GM21381 (cell line): ENCODE results near the gene UBE2M.

Source experiments
- ATAC-seq: cut with Tn5 transposase; IDR thresholded peaks from one replicate; pipeline ENCODE4 v1.9.1; 2021; ENCODE audit warnings: mild to moderate bottlenecking, moderate library complexity; ENCODE audit not compliant: unreplicated experiment

UBE2M gene

DNA sequence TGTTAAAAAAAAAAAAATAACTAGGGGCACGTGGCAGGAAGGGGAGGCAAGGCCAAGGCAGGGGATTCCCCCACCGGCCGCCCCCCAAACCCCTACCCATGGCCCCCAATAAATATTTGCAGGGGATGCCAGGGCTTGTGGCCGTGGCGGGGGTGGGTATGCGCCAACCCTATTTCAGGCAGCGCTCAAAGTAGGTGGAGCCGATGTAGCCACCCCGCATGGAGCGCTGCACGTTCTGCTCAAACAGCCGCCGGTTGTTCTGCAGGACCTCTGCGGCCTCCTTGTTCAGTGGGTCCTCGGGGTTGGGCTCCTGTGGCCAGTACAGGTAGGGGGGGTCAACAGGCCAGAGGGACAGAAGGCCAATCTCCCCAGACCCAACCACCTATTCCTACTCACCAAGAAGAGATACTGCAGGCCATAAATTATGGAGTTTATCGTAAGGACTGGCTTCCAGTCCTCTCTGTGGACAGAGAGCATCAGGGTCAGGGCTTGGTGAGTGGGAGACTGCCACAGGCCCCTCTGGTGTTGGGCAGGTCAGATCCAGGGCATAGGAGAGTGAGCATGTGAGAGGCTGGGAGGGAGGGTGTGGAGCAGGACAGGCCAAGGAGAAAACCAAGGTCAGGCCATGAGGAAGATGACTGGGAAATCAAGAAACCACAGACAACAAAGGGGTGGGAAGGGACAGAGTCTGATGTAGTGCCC is 2.3 kb downstream of the UBE2M start:
- no peak for ATAC-seq

DNA sequence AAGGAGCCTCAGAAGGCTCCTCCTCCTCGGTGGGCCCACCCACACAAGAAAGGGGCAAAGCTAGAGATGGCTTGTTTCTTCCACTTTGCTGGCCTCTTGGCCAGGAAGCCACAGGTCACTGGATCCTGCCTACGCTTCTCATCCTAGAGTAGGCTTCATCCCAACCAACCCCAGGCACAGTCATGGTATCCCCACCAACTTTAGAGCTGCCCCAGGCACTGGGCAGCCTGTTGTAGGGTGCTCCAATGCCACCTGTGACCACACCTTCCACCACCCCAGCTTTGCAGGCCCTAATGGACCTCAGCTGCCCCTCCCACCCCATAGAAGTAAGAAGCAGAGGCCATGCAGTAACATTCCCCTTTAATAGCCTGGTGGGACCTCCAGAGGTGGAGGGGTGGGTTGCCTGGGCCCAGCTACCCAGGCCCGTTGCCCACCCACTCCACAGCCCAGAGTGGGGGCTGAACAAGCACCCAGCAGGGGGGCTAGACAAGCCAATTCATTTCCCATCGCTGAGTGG is 3.0 kb downstream of the UBE2M start:
- no peak for ATAC-seq

DNA sequence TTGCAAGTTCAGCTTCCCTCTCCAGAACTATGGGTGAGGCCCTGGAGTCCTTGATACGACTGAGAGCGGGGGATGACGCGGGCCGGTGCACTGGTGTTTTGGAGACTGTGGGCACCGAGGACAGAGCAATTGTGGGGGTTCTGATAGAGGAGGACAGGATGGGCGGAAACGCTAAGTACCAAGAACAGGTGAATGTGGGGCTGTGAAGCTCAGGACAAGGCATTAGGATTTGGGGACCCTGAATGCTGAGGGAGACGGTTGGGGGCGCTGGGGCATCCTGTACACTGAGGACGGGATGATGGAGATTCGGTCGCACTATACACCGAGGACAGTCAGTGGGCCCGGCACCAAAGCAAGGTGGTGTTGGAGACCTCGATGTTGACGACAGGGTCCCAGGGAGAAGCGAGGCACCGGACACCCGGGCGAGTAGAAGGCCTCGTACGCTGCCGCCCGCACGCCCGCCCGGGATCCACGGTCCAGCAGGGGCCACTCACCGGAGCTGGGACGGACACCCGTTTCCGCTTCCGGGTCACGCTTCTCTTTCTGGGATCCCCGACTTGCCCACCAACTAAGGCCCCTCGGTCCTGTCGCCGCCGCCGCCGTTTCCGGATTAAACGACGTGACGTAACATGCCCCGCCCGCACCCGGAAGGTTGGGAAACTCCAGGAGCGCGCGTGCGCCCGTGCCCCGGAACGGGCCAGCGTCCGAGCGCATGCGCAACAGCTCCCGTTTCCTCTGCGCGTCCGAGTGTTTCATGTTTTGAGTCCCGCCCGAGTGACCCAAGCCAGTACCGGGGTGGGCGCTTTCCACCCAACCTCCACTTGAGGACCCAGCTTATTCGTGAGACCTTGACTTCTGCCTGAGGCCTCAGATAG is 3.7 kb downstream of the UBE2M start, which contains the start of gene CHMP2A:
CHMP2A (minus strand) TSS at position 612 of the 875 bp plus-strand sequence. CDS start 893 bp downstream, outside the sequence.
- peak; percentile 38 for ATAC-seq

DNA sequence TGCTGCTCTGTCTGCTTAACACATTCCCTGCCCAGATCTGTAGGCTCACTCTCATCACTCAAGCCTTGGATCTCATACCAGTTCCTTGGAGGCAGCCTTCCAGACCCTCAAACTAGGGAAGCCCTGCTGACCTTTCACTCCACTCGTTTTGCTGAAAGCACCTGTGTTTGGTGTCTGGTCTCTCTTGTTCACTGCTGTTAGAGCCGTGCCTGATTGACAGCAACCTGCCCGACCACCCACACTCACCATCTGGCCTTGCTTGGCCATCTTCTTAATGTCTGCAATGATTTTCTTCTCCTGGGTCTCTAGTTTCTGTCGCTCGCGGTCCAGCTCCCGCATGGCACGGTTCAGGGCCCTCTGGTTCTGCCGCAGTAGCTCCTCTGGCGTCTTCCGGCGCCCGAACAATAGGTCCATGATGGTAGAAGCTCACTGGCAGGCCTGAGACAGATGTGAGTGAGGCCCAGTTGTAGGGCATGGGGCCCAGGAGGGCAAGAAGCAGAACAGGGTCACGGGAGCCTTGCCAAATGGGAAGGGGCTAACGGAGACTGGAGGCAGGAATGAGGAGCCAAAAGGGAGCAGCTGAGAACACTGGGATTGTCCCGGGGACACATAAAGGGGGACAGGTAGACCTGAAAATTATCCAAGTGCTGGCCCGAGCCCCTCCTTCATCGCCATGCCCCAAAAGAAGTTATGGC is 4.5 kb downstream of the UBE2M start:
- ATAC-seq = no peak

DNA sequence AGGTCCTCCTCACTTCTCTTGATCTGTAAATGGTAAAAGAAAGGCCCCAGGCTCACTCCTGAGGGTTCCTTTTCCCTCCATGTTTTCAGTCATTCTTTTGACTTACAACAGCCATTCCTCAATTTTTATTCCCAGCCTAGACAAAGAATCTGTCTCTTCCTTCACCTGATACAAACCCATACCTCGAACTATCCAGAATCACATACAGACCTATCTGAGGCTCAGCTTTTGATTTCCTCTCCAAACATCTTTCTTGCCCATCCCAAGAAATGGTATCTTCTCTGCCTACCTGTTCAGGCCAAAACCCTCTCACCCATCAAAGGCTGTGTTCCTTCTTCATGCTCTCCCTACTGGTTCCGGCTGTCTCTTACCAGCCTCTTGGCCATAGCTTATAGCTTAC is 5.8 kb downstream of the UBE2M start:
- ATAC-seq = no peak

DNA sequence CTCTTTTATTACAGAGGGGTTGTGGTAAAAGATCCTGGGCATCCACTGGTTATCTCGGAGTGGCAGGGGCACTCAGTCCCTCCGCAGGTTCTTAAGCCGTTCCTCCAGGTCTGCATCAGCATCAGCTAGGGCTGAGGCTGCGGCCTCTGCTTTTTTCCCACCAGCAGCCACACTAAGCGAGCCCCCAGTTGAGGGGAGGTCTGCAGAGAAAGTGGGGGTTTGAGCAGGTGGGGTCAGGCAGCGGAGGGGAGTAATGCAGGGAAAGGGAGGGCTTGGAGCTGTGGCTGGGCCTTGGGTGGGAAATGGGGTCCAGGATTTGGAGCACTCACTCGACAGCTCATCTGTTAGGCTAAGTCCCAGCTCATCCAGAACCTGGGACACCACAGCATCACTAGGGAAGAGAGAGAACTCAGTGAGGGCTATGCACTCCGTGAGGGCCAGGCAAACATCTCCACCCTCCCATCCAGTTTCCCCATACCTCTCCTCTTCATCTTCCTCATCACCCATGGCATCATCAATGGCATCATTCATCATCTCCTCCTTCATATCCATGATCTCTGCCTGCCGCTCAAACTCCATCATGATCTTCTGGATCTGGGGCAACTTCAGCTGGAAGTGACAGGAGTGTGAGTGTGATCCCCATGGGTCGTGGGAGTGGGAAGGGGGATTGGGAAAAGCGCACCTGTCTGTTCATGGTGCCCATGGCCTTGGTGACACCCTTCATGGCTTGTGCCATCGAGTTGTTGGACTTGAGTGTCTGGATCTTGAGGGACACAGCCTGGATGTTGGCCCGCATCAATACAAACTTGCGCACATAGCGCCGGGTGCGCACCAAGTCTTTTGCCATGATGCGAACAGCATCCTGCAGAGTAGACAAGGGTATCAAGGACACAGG is 6.6 kb downstream of the UBE2M start:
- no peak for ATAC-seq

- ATAC-seq = no peak
Observed at GRCh38 chr19:58551123-58551497, 7.3 kb downstream of the UBE2M start.

DNA sequence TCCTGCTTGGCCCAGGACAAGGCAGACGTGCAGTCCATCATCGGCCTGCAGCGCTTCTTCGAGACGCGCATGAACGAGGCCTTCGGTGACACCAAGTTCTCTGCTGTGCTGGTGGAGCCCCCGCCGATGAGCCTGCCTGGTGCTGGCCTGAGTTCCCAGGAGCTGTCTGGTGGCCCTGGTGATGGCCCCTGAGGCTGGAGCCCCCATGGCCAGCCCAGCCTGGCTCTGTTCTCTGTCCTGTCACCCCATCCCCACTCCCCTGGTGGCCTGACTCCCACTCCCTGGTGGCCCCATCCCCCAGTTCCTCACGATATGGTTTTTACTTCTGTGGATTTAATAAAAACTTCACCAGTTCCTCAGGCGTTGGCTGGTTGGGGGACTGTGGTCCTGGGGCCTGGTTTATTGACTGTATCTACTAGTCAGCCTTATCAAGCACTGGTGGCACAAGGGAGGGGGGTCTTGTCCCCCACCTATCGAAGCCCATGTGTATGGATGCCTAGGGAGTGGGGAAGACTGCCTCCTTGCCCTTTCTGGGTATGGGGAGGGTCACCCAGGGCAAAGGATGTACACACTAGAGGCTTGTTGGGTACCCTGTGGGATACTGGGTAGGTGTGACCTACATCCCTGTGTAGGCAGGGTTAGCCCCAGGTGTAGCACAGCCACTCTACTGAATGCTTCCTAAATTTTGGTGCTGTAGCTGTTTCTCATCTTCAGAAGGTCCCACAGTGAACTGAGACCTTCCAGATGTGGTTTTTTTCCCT is 7.9 kb downstream of the UBE2M start:
- no peak for ATAC-seq

DNA sequence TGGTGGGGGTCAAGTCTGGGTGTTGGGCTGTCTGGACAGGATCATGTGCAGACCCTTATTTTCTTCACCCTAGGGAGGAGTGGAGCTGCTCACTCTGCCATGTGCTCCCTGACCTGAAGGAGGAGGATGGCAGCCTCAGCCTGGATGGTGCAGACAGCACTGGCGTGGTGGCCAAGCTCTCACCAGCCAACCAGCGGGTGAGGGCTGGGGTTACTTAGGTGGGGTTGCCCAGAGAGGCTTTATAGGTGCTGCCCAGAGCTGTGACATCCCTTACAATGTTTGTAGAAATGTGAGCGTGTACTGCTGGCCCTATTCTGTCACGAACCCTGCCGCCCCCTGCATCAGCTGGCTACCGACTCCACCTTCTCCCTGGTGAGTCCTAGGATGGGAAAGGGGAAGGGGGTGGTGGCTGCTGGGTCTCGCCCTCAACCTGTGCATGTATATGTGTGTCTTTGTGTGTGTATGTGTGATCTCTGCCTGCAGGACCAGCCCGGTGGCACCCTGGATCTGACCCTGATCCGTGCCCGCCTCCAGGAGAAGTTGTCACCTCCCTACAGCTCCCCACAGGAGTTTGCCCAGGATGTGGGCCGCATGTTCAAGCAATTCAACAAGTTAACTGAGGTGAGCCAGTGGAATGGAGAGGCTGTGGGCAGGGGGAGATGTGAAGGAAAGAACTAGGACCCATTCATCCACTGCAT is 8.6 kb downstream of the UBE2M start:
- no peak for ATAC-seq

GRCh38 chr19:58548859-58549663 is 9.3 kb downstream of the UBE2M start:
- no peak for ATAC-seq

DNA sequence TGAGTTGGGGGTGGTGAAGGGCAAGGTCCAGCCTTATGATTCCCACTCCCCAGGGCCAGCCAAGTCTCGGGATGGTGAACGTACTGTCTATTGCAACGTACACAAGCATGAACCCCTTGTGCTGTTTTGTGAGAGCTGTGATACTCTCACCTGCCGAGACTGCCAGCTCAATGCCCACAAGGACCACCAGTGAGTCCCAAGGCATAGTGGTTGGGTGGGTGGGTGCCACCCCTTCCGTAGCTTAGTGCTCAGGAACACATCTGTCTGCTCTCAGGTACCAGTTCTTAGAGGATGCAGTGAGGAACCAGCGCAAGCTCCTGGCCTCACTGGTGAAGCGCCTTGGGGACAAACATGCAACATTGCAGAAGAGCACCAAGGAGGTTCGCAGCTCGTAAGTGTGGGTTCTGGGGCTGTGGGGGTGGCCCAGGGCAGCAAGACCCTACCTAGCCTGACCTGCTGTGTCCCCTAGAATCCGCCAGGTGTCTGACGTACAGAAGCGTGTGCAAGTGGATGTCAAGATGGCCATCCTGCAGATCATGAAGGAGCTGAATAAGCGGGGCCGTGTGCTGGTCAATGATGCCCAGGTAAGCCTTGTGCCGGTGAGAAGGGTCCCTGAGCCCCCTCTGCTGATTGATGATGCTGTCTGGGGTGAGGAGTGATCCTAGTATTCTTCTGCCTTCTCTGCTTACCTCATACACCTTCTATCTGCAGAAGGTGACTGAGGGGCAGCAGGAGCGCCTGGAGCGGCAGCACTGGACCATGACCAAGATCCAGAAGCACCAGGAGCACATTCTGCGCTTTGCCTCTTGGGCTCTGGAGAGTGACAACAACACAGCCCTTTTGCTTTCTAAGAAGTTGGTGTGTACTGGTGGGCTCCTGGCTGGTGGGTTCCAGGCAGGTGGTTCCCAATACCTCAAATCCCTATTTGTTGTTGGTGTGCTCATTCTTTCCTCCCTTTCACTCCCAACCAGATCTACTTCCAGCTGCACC is 10.8 kb downstream of the UBE2M start:
- no peak for ATAC-seq

DNA sequence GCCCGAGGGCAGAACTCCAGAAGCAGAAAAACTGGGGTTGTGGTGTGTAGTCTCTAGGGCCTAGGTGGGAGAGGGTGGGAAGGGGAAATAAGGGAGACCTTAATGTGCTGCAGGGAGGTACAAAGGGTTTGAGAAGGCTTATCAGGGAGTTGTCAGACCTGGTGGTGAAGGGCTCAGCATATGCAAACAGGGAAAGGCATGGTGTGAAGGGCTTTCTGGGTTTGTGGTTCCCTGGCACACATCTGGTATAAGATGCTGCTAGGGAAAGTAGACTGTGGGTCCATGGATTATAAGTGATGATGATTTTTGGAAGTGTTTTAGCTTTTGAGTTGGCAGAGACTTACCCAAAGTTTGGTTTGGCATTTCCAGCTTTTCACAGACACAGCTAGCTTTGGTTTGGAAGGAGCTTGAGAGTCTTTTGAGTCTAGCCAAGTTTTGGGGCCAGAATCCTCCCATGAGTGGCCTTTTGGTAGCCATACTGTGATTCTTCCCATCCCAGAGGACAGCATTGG is 12.3 kb downstream of the UBE2M start:
- no peak for ATAC-seq

DNA sequence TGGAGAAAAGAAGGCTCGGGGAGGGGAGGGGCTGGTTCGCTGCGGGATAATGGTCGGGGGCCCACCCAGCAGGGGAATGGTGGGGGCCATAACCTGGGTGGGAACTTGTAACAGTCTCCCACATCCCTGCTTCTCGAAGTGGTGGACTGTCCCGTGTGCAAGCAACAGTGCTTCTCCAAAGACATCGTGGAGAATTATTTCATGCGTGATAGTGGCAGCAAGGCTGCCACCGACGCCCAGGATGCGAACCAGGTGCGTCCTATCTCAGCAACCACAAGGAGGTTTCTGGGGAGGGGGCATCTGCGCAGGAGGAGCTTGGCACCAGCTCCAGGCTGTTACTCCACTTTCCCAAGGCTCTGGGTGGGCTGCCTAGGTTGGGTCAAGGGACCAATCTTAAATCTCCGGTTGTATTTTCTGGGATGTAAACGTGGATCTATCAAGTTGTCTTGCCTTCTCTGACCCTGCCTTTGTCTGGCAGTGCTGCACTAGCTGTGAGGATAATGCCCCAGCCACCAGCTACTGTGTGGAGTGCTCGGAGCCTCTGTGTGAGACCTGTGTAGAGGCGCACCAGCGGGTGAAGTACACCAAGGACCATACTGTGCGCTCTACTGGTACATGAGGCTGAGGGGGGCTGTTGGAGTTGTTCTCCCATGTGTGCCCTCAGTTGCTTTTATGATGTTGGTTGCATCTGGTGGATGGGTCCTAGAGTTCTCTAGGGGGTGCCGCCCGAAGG is 13.0 kb downstream of the UBE2M start:
- ATAC-seq = no peak

DNA sequence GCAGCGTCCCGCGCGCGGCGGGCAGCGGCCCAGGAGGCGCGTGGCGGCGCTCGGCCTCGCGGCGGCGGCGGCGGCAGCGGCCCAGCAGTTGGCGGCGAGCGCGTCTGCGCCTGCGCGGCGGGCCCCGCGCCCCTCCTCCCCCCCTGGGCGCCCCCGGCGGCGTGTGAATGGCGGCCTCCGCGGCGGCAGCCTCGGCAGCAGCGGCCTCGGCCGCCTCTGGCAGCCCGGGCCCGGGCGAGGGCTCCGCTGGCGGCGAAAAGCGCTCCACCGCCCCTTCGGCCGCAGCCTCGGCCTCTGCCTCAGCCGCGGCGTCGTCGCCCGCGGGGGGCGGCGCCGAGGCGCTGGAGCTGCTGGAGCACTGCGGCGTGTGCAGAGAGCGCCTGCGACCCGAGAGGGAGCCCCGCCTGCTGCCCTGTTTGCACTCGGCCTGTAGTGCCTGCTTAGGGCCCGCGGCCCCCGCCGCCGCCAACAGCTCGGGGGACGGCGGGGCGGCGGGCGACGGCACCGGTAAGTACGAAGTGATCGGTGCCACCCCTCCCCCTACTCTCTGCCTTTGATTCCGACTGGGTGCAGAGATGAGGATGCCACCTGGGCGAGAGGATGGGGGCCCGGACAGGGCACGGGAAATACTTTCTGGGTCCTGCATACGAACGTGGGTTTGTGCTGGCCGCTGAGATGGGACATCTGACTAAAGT is 13.7 kb downstream of the UBE2M start:
- peak; percentile 52 for ATAC-seq

DNA sequence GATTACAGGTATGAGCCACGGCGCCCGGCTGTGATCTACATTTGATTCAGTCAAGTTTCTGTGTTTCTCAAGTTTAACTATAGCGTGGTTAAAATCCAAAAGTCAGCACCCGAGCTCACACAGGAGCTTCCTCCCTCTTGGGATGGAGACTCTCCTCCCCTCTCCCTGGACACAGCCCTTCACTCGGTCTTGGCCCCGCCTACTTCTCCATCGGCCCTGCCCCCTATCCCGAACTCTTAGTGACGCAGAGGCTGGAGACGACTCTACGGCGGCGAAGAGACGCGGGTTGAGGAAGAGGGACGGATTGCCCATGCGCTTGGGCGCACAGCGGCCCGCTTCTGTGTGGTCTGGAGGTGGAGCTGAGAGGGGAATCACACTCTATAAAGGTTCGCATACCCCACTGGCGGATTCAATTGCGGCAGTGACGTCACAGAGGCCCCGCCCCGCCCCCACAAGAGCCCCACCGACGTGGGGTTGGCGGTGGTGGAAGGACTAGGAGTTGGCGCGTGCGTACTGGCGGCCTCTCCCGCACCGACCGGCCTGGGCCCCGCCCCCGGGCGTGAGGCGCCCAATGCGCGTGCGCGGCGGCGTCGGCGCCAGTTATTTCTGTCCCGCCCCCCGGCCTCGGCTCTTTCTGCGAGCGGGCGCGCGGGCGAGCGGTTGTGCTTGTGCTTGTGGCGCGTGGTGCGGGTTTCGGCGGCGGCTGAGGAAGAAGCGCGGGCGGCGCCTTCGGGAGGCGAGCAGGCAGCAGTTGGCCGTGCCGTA is 14.4 kb downstream of the UBE2M start, which contains the start of gene TRIM28:
TRIM28 (plus strand) TSS at position 239 of the 765 bp plus-strand sequence. CDS start 694 bp downstream, outside the sequence.
- peak; percentile 76 for ATAC-seq
